B cell (primary cell): ENCODE measurements around the gene CCR6.

Source experiments
- EZH2 ChIP-seq: IDR thresholded peaks from 2 replicates; pipeline ENCODE4 v1.6.1; 2012; ENCODE audit warnings: borderline replicate concordance, low read depth, mild to moderate bottlenecking, moderate library complexity, low read length; ENCODE audit not compliant: insufficient read depth, poor library complexity, severe bottlenecking
- TF ChIP-seq, protein P1 (sequence below): fragments of 200-600 bp; IDR thresholded peaks from one replicate; pipeline ENCODE4 v1.8.0; 2022; ENCODE audit warnings: antibody characterized with exemption, mild to moderate bottlenecking

- TF ChIP-seq, protein P1, sequence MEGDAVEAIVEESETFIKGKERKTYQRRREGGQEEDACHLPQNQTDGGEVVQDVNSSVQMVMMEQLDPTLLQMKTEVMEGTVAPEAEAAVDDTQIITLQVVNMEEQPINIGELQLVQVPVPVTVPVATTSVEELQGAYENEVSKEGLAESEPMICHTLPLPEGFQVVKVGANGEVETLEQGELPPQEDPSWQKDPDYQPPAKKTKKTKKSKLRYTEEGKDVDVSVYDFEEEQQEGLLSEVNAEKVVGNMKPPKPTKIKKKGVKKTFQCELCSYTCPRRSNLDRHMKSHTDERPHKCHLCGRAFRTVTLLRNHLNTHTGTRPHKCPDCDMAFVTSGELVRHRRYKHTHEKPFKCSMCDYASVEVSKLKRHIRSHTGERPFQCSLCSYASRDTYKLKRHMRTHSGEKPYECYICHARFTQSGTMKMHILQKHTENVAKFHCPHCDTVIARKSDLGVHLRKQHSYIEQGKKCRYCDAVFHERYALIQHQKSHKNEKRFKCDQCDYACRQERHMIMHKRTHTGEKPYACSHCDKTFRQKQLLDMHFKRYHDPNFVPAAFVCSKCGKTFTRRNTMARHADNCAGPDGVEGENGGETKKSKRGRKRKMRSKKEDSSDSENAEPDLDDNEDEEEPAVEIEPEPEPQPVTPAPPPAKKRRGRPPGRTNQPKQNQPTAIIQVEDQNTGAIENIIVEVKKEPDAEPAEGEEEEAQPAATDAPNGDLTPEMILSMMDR, result no peak
- no peak for TF ChIP-seq EZH2
These were observed 7.8 kb upstream of the CCR6 start for GRCh38 chr6:167115054-167115453.
